ENCODE results near the gene ZNF664. TPM values are rescaled to one million over a fixed set of nuclear protein-coding genes. Genes with fewer than 3 reads are reported as not detected.

Gene ZNF664
- total and polyA plus RNA-seq, 2 donors (not counting 1 experiment from before 2014, with no cell fraction given) = 14.3 to 47.1 TPM

- no peak overlapping the region for H3K4me3 Mint-ChIP-seq
- ATAC-seq (ENCODE audit: low read depth) = no peak
Observed at GRCh38 chr12:124022161-124022560, 49.1 kb downstream of the ZNF664 start.

GRCh38 chr12:124024263-124024678, 51.3 kb downstream of the ZNF664 start:
- no peak for ATAC-seq (ENCODE audit: low read depth)
- no peaks in the 10 kb centered on the region for H3K9me3 ChIP-seq (ENCODE audit: control extremely low read depth in 1 of 3, control insufficient read depth in 2 of 3, insufficient read depth in 1 of 3, low read length in 2 of 3)

More at GRCh38 chr12:124022161-124022560, 49.1 kb downstream of the ZNF664 start:
- Histone ChIP-seq H3K27ac (ENCODE audit: low read length in 2 of 2) (no peak overlapping the region), H3K4me3 (ENCODE audit: control extremely low read depth in 1 of 5, extremely low read depth in 1 of 5, insufficient read depth in 1 of 5, low read depth in 2 of 5, low read length in 4 of 5) (no peak overlapping the region), H3K9ac (ENCODE audit: low read length) (no peak overlapping the region), H3K79me2 (ENCODE audit: control insufficient read depth, insufficient read depth, low read length) (no peaks in the 10 kb centered on the region), H3K27me3 (replicated peaks in 1 of 4; ENCODE audit: control extremely low read depth in 1 of 4, control insufficient read depth in 3 of 4, insufficient read depth in 4 of 4, low read length in 3 of 4) (no peaks in the 10 kb centered on the region), H3K9me3 (ENCODE audit: control extremely low read depth in 1 of 3, control insufficient read depth in 2 of 3, insufficient read depth in 1 of 3, low read length in 2 of 3) (no peaks in the 10 kb centered on the region), H3K4me2 (replicated peaks; ENCODE audit: low read depth, low read length, poor library complexity, severe bottlenecking) (no peak overlapping the region), H3K4me1 (ENCODE audit: control insufficient read depth in 2 of 2, insufficient read depth in 2 of 2, low read length in 2 of 2) (peaks cover 6% of the 10 kb centered on the region in 2 donors), H4K20me1 (ENCODE audit: control insufficient read depth, insufficient read depth, low read length, poor library complexity, severe bottlenecking) (no peaks in the 10 kb centered on the region), H3K36me3 (replicated peaks in 1 of 2; ENCODE audit: control extremely low read depth in 1 of 2, control insufficient read depth in 1 of 2, extremely low read depth in 1 of 2, insufficient read depth in 2 of 2, low read length in 1 of 2) (no peaks in the 10 kb centered on the region), H2AFZ (ENCODE audit: insufficient read depth, low read depth, low read length, poor library complexity, severe bottlenecking) (no peak overlapping the region)
- Mint-ChIP-seq H3K4me1 (peaks cover 8% of the 10 kb centered on the region), H3K9me3 (ENCODE audit: insufficient read depth) (no peaks in the 10 kb centered on the region), H3K27ac (no peak overlapping the region), H3K27me3 (no peaks in the 10 kb centered on the region)
- intact Hi-C loops (cut with micrococcal nuclease) = no loop called here
- ChIA-PET POLR2A (no interaction called here), CTCF (no interaction called here)
- TF ChIP-seq EZH2 (IDR thresholded peaks at IDR 0.05; ENCODE audit: borderline replicate concordance, insufficient read depth, low read depth, low read length, poor library complexity, severe bottlenecking) (no peak), CTCF (IDR thresholded peaks at IDR 0.05) (no peak)
- no peak for DNase-seq
- WGBS (ENCODE audit: insufficient coverage) = 100% methylated on average over 1 of the region's 3 CpGs

More at GRCh38 chr12:124024263-124024678, 51.3 kb downstream of the ZNF664 start:
- ChIA-PET POLR2A (no interaction called here), CTCF (interaction anchor here (1.7 kb wide), 1 partner anchor 12 kb away, joined by 4 read pairs; no protein-coding TSS in a partner anchor)
- no peaks in the 10 kb centered on the region for H3K36me3 ChIP-seq (replicated peaks in 1 of 2; ENCODE audit: control extremely low read depth in 1 of 2, control insufficient read depth in 1 of 2, extremely low read depth in 1 of 2, insufficient read depth in 2 of 2, low read length in 1 of 2)
- no peak overlapping the region for H3K4me3 ChIP-seq (ENCODE audit: control extremely low read depth in 1 of 5, extremely low read depth in 1 of 5, insufficient read depth in 1 of 5, low read depth in 2 of 5, low read length in 4 of 5)
- no peak overlapping the region for H2AFZ ChIP-seq (ENCODE audit: insufficient read depth, low read depth, low read length, poor library complexity, severe bottlenecking)
- intact Hi-C loops (cut with micrococcal nuclease) = no loop called here
- Mint-ChIP-seq H3K27ac (no peak overlapping the region), H3K4me3 (no peak overlapping the region), H3K4me1 (no peaks in the 10 kb centered on the region), H3K9me3 (ENCODE audit: insufficient read depth) (no peaks in the 10 kb centered on the region), H3K27me3 (no peaks in the 10 kb centered on the region)
- WGBS (ENCODE audit: insufficient coverage) = 12% methylated on average over 4 of the region's 8 CpGs
- H3K9ac ChIP-seq (ENCODE audit: low read length) = no peak overlapping the region
- H4K20me1 ChIP-seq (ENCODE audit: control insufficient read depth, insufficient read depth, low read length, poor library complexity, severe bottlenecking) = no peaks in the 10 kb centered on the region
- no peak overlapping the region for H3K4me2 ChIP-seq (replicated peaks; ENCODE audit: low read depth, low read length, poor library complexity, severe bottlenecking)
- H3K4me1 ChIP-seq (ENCODE audit: control insufficient read depth in 2 of 2, insufficient read depth in 2 of 2, low read length in 2 of 2) = peaks cover 0 to 6% of the 10 kb centered on the region in 2 donors
- TF ChIP-seq EZH2 (IDR thresholded peaks at IDR 0.05; ENCODE audit: borderline replicate concordance, insufficient read depth, low read depth, low read length, poor library complexity, severe bottlenecking) (no peak), CTCF (IDR thresholded peaks at IDR 0.05) (no peak)
- no peak overlapping the region for H3K27ac ChIP-seq (ENCODE audit: low read length in 2 of 2)
- H3K79me2 ChIP-seq (ENCODE audit: control insufficient read depth, insufficient read depth, low read length) = no peaks in the 10 kb centered on the region
- no peaks in the 10 kb centered on the region for H3K27me3 ChIP-seq (replicated peaks in 1 of 4; ENCODE audit: control extremely low read depth in 1 of 4, control insufficient read depth in 3 of 4, insufficient read depth in 4 of 4, low read length in 3 of 4)
- DNase-seq = no peak
